GM12892 (cell line): ENCODE measurements around the gene MAPK6.

ENCODE experiments used
- POLR2AphosphoS5 ChIP-seq: IDR thresholded peaks from 2 replicates; pipeline ENCODE4 v1.6.1; 2011; ENCODE audit warnings: low read depth, low read length, control low read depth
- TAF1 ChIP-seq: IDR thresholded peaks from 2 replicates; pipeline ENCODE4 v1.6.1; 2011; ENCODE audit warnings: low read depth, mild to moderate bottlenecking, control low read depth, low read length, borderline replicate concordance

DNA sequence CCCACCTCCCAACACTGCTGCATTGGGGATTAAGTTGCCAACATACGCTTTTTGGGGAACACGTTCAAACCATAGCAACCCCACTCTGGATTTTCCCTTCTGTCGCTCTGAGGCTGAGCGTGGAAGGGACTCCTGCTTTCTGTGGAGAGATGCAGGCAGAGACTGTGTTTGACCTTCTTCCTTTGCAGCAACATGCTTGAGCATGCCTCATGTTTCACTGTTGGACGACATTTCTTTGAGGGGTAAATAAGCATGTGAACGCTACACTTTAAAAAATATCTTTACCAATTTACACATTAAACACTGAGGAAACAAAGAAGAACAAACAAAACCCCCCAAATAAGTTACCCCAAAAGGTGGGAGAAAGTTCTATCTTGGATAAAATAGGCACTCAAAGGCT, 14.2 kb upstream of the MAPK6 start:
- no peak for TF ChIP-seq POLR2AphosphoS5
- no peak for TF ChIP-seq TAF1
